H1 (cell line): ENCODE measurements around the gene HDDC3. TPM values are rescaled to one million over a fixed set of nuclear protein-coding genes. Genes with fewer than 3 reads are reported as not detected.

Experiments
- CTCF ChIA-PET: fragments of 300-600 bp; sonication (Branson Sonifier 250); formaldehyde crosslinking; loops from one replicate; lab custom pipeline; 2021; ENCODE audit not compliant: partially characterized antibody; lab: Charles Lee
- POLR2A ChIA-PET: fragments of 300-600 bp; sonication (Branson Sonifier 250); formaldehyde crosslinking; loops from one replicate; lab custom pipeline; 2021; ENCODE audit warnings: inconsistent platforms; ENCODE audit not compliant: partially characterized antibody; lab: Charles Lee
- DNase-seq, 2 experiments: peaks; one replicate each; pipeline versions ENCODE4 v3.0.0 to v3.0.0-alpha.2; 2010 to 2022; ENCODE audit warnings: low spot score in 2 of 2, low read depth in 1 of 2, mixed read lengths in 1 of 2
- FAIRE-seq: peaks from 2 replicates; lab custom pipeline; 2011; peaks lifted over from hg19 to GRCh38; lab: Jason Lieb, UNC
- H2AFZ ChIP-seq: 2 replicates; pipeline ENCODE4 v1.8.1; 2012; ENCODE audit warnings: low read length, inconsistent platforms
- H2AK5ac ChIP-seq: 2 replicates; pipeline ENCODE4 v1.6.1; 2013; ENCODE audit warnings: low read depth, low read length
- H2BK120ac ChIP-seq: replicated peaks from 2 replicates; pipeline ENCODE3; 2013; ENCODE audit warnings: low read depth, low read length, inconsistent platforms
- H2BK12ac ChIP-seq: 2 replicates; pipeline ENCODE4 v1.6.1; 2013; ENCODE audit warnings: low read depth, low read length
- H2BK15ac ChIP-seq: 2 replicates; pipeline ENCODE4 v1.6.1; 2013; ENCODE audit warnings: low read length
- H2BK20ac ChIP-seq: 2 replicates; pipeline ENCODE4 v1.6.1; 2013; ENCODE audit warnings: low read length
- H2BK5ac ChIP-seq: 2 replicates; pipeline ENCODE4 v1.6.1; 2013; ENCODE audit warnings: low read depth, low read length
- H3K14ac ChIP-seq: 2 replicates; pipeline ENCODE4 v1.6.1; 2013; ENCODE audit warnings: inconsistent platforms; ENCODE audit not compliant: insufficient read length
- H3K18ac ChIP-seq: 2 replicates; pipeline ENCODE4 v1.6.1; 2013; ENCODE audit warnings: low read length; ENCODE audit errors: extremely low read depth
- H3K23ac ChIP-seq: 2 replicates; pipeline ENCODE4 v1.6.1; 2013; ENCODE audit warnings: inconsistent platforms; ENCODE audit not compliant: insufficient read length
- H3K23me2 ChIP-seq: 2 replicates; pipeline ENCODE4 v1.6.1; 2013; ENCODE audit warnings: low read depth, low read length
- H3K27ac ChIP-seq: 2 replicates; pipeline ENCODE4 v1.6.1; 2011; ENCODE audit warnings: low read depth, low read length, inconsistent platforms
- H3K27me3 ChIP-seq, 4 experiments: replicated peaks in 1 of 4; 1 replicate in 1 of 4; 2 replicates in 3 of 4; pipeline versions ENCODE4 v1.6.1 to v1.8.1; 2011 to 2013; ENCODE audit warnings: low read length in 3 of 4, mild to moderate bottlenecking in 3 of 4, inconsistent platforms in 2 of 4, mixed read lengths in 2 of 4, moderate library complexity in 1 of 4; ENCODE audit not compliant: control insufficient read depth in 3 of 4, insufficient read depth in 3 of 4; ENCODE audit errors: extremely low read depth in 1 of 4
- H3K36me3 ChIP-seq, 4 experiments: 2 replicates each; pipeline versions ENCODE4 v1.6.1 to v1.8.1; 2011 to 2013; ENCODE audit warnings: mild to moderate bottlenecking in 4 of 4, low read length in 3 of 4, moderate library complexity in 2 of 4, control low read depth in 1 of 4, inconsistent platforms in 1 of 4; ENCODE audit not compliant: insufficient read depth in 4 of 4, control insufficient read depth in 2 of 4
- H3K4ac ChIP-seq: replicated peaks from 2 replicates; pipeline ENCODE3; 2013; ENCODE audit warnings: low read length, low read depth, mixed read lengths, inconsistent platforms; ENCODE audit not compliant: insufficient read length
- H3K4me1 ChIP-seq, 4 experiments: replicated peaks in 1 of 4; 1 replicate in 1 of 4; 2 replicates in 3 of 4; pipeline versions ENCODE4 v1.6.1 to v1.8.1; 2011 to 2013; ENCODE audit warnings: low read length in 3 of 4, inconsistent platforms in 2 of 4, mixed read lengths in 1 of 4; ENCODE audit not compliant: insufficient read depth in 4 of 4, control insufficient read depth in 3 of 4
- H3K4me2 ChIP-seq, 2 experiments: 2 replicates each; pipeline versions ENCODE4 v1.6.1 to v1.8.1; 2011 to 2013; ENCODE audit warnings: low read depth in 2 of 2, low read length in 2 of 2, control low read depth in 1 of 2, inconsistent platforms in 1 of 2, mild to moderate bottlenecking in 1 of 2; ENCODE audit not compliant: insufficient read depth in 1 of 2
- H3K4me3 ChIP-seq, 4 experiments: fragments of 200-600, 300-600 bp in 1 of 4; sonication (generic), shearing (Covaris generic), sonication (Bioruptor Twin) in 1 of 4; 2 replicates each; pipeline versions ENCODE4 v1.5.1 to v1.8.1; 2011 to 2016; ENCODE audit warnings: low read length in 4 of 4, low read depth in 3 of 4, control low read depth in 2 of 4, inconsistent platforms in 2 of 4, mild to moderate bottlenecking in 2 of 4, mixed read lengths in 1 of 4, moderate library complexity in 1 of 4; ENCODE audit not compliant: insufficient read depth in 2 of 4; ENCODE audit errors: extremely low read depth in 1 of 4
- H3K56ac ChIP-seq: replicated peaks from 2 replicates; pipeline ENCODE3; 2013; ENCODE audit warnings: low read depth, mild to moderate bottlenecking, mixed read lengths, low read length, inconsistent platforms; ENCODE audit not compliant: insufficient read length
- H3K79me1 ChIP-seq: 2 replicates; pipeline ENCODE4 v1.6.1; 2013; ENCODE audit warnings: low read depth, low read length, control low read depth
- H3K79me2 ChIP-seq, 2 experiments: 2 replicates each; pipeline versions ENCODE4 v1.6.1 to v1.8.1; 2012 to 2013; ENCODE audit warnings: low read length in 2 of 2, mild to moderate bottlenecking in 2 of 2, inconsistent platforms in 1 of 2; ENCODE audit not compliant: insufficient read depth in 2 of 2, control insufficient read depth in 1 of 2
- H3K9ac ChIP-seq, 4 experiments: replicated peaks in 1 of 4; 1 replicate in 1 of 4; 2 replicates in 3 of 4; pipeline versions ENCODE4 v1.6.1 to v1.8.1; 2011 to 2013; ENCODE audit warnings: low read depth in 3 of 4, low read length in 3 of 4, control low read depth in 2 of 4, mild to moderate bottlenecking in 2 of 4, moderate library complexity in 2 of 4, inconsistent platforms in 1 of 4; ENCODE audit errors: extremely low read depth in 1 of 4
- H3K9me3 ChIP-seq, 2 experiments: 2 replicates each; pipeline versions ENCODE4 v1.6.1 to v1.8.1; 2012 to 2013; ENCODE audit warnings: mild to moderate bottlenecking in 2 of 2, moderate library complexity in 2 of 2, control low read depth in 1 of 2, inconsistent platforms in 1 of 2, low read depth in 1 of 2, low read length in 1 of 2, mixed read lengths in 1 of 2; ENCODE audit not compliant: insufficient read depth in 2 of 2
- H4K20me1 ChIP-seq, 2 experiments: replicated peaks in 1 of 2; 2 replicates each; pipeline versions ENCODE3 to v1.8.1; 2011 to 2013; ENCODE audit warnings: inconsistent platforms in 2 of 2, low read length in 2 of 2, mild to moderate bottlenecking in 1 of 2; ENCODE audit not compliant: insufficient read depth in 2 of 2, control insufficient read depth in 1 of 2
- H4K5ac ChIP-seq: 2 replicates; pipeline ENCODE4 v1.6.1; 2013; ENCODE audit warnings: low read length, low read depth, mixed read lengths, inconsistent platforms; ENCODE audit not compliant: insufficient read length
- H4K8ac ChIP-seq: 2 replicates; pipeline ENCODE4 v1.8.0; 2013; ENCODE audit warnings: mild to moderate bottlenecking, moderate library complexity, low read length, inconsistent platforms; ENCODE audit not compliant: insufficient read depth; ENCODE audit errors: extremely low read depth
- H4K91ac ChIP-seq: replicated peaks from 2 replicates; pipeline ENCODE3; 2013; ENCODE audit warnings: low read length, mixed read lengths, inconsistent platforms; ENCODE audit not compliant: insufficient read length
- CBX8 ChIP-seq: fragments of 300-800, 300-1000 bp; sonication (generic); IDR thresholded peaks from 2 replicates; pipeline ENCODE4 v1.7.1; 2016; ENCODE audit warnings: low read depth, low read length, borderline replicate concordance
- EZH2 ChIP-seq: fragments of 200-600 bp; sonication (generic); IDR thresholded peaks from 2 replicates; pipeline ENCODE4 v1.7.1; 2012; ENCODE audit warnings: low read depth, mild to moderate bottlenecking, moderate library complexity, low read length, inconsistent platforms; ENCODE audit not compliant: severe bottlenecking
- FOSL1 ChIP-seq: IDR thresholded peaks from 2 replicates; pipeline ENCODE4 v1.6.1; 2011; ENCODE audit warnings: mild to moderate bottlenecking, low read depth, low read length, moderate library complexity; ENCODE audit not compliant: insufficient read depth
- MAX ChIP-seq: IDR thresholded peaks from 2 replicates; pipeline ENCODE4 v1.6.1; 2012; ENCODE audit warnings: inconsistent platforms
- POLR2AphosphoS5 ChIP-seq: IDR thresholded peaks from 2 replicates; pipeline ENCODE4 v1.6.1; 2011; ENCODE audit warnings: low read depth, low read length
- RBBP5 ChIP-seq: IDR thresholded peaks from 2 replicates; pipeline ENCODE4 v1.7.1; 2012; ENCODE audit warnings: low read depth, mild to moderate bottlenecking, inconsistent platforms, low read length, moderate library complexity, borderline replicate concordance
- SAP30 ChIP-seq: fragments of 300-600 bp; sonication (generic); IDR thresholded peaks from 2 replicates; pipeline ENCODE4 v1.7.1; 2012; ENCODE audit warnings: low read length, moderate library complexity, mild to moderate bottlenecking, inconsistent platforms; ENCODE audit not compliant: insufficient read depth, insufficient replicate concordance
- ZNF274 ChIP-seq: IDR thresholded peaks from 2 replicates; pipeline ENCODE4 v1.7.0; 2012; ENCODE audit warnings: low read length, borderline replicate concordance; ENCODE audit errors: extremely low read depth
- WGBS, 2 experiments: shearing (Covaris generic) in 1 of 2; methylation state at CpG; one replicate each; pipeline versions ENCODE4 v1.1.6 to v1.1.7; 2013 to 2015; ENCODE audit warnings: low lambda C conversion rate in 2 of 2, mixed read lengths in 2 of 2, inconsistent platforms in 1 of 2, low coverage in 1 of 2, missing lambda C conversion rate in 1 of 2; ENCODE audit not compliant: insufficient replicate concordance in 2 of 2, insufficient coverage in 1 of 2, insufficient read length in 1 of 2; ENCODE audit errors: extremely low coverage in 1 of 2, missing lambda C conversion rate in 1 of 2; 5-methylcytosine and 5-hydroxymethylcytosine counted together
- polyA plus RNA-seq, 7 experiments: library from polyadenylated mRNA; depleted of rRNA in 3 of 7; stranded (reverse) in 5 of 7; unstranded in 2 of 7; fragments of >200 nt in 5 of 7; fragments of 200-250 nt in 2 of 7; gene quantifications; 1 replicate in 5 of 7; 2 replicates in 1 of 7; 4 replicates in 1 of 7; pipeline versions ENCODE4 v1.2.1 to v1.2.3, GENCODE V29; 2011 to 2013; ENCODE audit warnings: missing spikeins in 2 of 7, mixed read lengths in 2 of 7
- total RNA-seq: library from RNA; stranded (reverse); fragmentation: NEBNext Ultra II Directional; extraction: Animal tissue kit (Norgen Biotek cat#: 25700); gene quantifications from 2 replicates; pipeline ENCODE4 v1.2.1, GENCODE V29; 2021
- TF ChIP-seq, protein P1 (sequence below): IDR thresholded peaks from 2 replicates; pipeline ENCODE4 v1.6.1; 2012; ENCODE audit warnings: inconsistent platforms

Gene HDDC3
- total and polyA plus RNA-seq, 2 of the 8 experiments (the other 6 are each of a cell fraction or from before 2014, with no cell fraction given), result 16.3 to 16.5 TPM

DNA sequence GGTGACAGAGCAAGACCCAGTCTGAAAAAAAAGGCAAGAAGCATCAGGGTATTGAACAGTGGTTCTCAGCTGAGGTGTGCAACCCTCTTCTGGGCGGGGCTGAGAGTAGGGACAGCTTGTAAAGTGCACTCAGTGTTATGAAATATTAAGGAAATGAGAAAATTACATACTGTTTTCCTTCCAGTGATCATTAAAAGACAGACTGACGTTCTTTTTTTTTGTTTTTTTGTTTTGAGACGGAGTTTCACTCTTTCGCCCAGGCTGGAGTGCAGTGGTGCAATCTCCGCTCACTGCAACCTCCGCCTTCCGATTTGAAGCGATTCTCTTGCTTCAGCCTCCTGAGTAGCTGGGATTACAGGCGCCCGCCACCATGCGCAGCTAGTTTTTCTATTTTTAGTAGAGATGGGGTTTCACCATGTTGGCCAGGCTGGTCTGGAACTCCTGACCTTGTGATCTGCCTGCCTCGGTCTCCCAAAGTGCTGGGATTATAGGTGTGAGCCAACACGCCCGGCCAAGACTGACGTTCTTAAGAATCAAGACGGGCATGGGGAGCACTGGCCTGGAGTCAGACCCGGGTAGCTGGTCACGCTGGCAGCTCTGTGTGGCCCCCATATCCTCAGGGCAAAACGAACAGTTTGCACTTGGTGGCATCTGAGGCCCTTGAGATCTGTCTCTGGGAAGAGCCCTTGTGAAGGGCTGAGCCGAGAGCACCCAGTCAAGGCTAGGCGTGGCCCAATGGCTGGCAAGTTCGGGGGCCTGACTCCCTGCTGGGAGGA, 17.9 kb downstream of the HDDC3 start:
- Histone ChIP-seq H2AK5ac (no peak overlapping the region), H3K9ac (no peak overlapping the region), H3K36me3 (no peaks in the 10 kb centered on the region; a peak in 3 of 8 replicates), H3K14ac (no peak overlapping the region), H3K79me1 (no peaks in the 10 kb centered on the region), H3K27me3 (no peaks in the 10 kb centered on the region), H3K56ac (no peak overlapping the region), H3K27ac (no peak overlapping the region), H2BK15ac (no peak overlapping the region), H3K4me3 (no peak overlapping the region), H3K9me3 (no peaks in the 10 kb centered on the region), H3K4me2 (no peak overlapping the region), H3K23me2 (no peaks in the 10 kb centered on the region), H3K18ac (no peak overlapping the region), H4K5ac (no peak overlapping the region), H3K23ac (no peak overlapping the region), H4K91ac (no peak overlapping the region), H2BK120ac (no peak overlapping the region), H4K20me1 (peaks cover 2% of the 10 kb centered on the region in 2 experiments), H2BK5ac (no peak overlapping the region), H2AFZ (no peak overlapping the region), H3K79me2 (no peaks in the 10 kb centered on the region), H3K4me1 (peaks cover 0 to 2% (median 0%) of the 10 kb centered on the region in 4 experiments; a peak in 2 of 7 replicates), H2BK12ac (no peak overlapping the region), H4K8ac (peak overlapping the region; percentile 45), H3K4ac (no peak overlapping the region), H2BK20ac (no peak overlapping the region)
- WGBS, 2 experiments, result 95% methylated on average over 22 of the region's 22 CpGs; no CpG with 5 or more reads in 1 of the 2 experiments
- DNase-seq (no peak), FAIRE-seq (no peak)
- CTCF ChIA-PET, result interaction anchor here (0.6 to 6.8 kb wide), 7 partner anchors 8 to 1442 kb away, joined by 3 to 87 read pairs (median 4); partner anchors contain the start of genes HDDC3, MAN2A2 and UNC45A
- POLR2A ChIA-PET, result no interaction called here
- TF ChIP-seq FOSL1 (no peak), ZNF274 (no peak), SAP30 (no peak), CBX8 (no peak), POLR2AphosphoS5 (no peak), RBBP5 (no peak), EZH2 (no peak), MAX (no peak)
- TF ChIP-seq, protein P1, sequence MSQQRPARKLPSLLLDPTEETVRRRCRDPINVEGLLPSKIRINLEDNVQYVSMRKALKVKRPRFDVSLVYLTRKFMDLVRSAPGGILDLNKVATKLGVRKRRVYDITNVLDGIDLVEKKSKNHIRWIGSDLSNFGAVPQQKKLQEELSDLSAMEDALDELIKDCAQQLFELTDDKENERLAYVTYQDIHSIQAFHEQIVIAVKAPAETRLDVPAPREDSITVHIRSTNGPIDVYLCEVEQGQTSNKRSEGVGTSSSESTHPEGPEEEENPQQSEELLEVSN, result no peak
